ENCODE data around the gene LRP1B. TPM values are rescaled to one million over a fixed set of nuclear protein-coding genes. Genes with fewer than 3 reads are reported as not detected.
"Not testable (repeated sequence)": the region's sequence is repeated elsewhere in the genome, so short reads cannot be mapped to it uniquely, and the experiment has no call there.

LRP1B gene
- total RNA-seq, 1 donor from 2014 or later: 0.38 TPM

DNA sequence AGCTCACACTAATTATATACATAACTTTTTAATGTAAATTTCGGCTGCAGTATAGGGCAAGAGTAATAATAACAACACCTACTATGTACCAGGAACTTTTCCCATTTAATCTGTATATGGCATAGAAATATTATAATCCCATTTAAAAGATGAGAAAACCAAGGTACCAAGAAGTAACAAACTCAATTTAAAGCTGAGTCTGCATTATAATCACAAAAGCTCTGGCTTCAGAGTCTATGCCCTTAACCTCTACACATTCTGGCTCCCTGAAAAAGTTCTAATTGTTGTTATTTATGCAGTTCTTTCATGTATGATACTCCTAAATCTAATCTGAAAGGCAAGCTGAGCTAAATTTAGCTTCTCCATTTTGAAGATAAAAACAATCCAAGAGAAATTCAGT is 1675.5 kb downstream of the LRP1B start:
- Histone ChIP-seq H3K36me3 (ENCODE audit: control insufficient read depth, insufficient read depth, low read length) (no peaks in the 10 kb centered on the region), H3K27me3 (ENCODE audit: control insufficient read depth, insufficient read depth, low read length) (no peaks in the 10 kb centered on the region), H3K4me3 (ENCODE audit: low read depth, low read length) (no peak overlapping the region)
- DNase-seq (ENCODE audit: low read depth): no peak
- TF ChIP-seq, protein P1, sequence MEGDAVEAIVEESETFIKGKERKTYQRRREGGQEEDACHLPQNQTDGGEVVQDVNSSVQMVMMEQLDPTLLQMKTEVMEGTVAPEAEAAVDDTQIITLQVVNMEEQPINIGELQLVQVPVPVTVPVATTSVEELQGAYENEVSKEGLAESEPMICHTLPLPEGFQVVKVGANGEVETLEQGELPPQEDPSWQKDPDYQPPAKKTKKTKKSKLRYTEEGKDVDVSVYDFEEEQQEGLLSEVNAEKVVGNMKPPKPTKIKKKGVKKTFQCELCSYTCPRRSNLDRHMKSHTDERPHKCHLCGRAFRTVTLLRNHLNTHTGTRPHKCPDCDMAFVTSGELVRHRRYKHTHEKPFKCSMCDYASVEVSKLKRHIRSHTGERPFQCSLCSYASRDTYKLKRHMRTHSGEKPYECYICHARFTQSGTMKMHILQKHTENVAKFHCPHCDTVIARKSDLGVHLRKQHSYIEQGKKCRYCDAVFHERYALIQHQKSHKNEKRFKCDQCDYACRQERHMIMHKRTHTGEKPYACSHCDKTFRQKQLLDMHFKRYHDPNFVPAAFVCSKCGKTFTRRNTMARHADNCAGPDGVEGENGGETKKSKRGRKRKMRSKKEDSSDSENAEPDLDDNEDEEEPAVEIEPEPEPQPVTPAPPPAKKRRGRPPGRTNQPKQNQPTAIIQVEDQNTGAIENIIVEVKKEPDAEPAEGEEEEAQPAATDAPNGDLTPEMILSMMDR (IDR thresholded peaks at IDR 0.05; ENCODE audit: insufficient read depth, low read length, poor library complexity, severe bottlenecking): no peak

DNA sequence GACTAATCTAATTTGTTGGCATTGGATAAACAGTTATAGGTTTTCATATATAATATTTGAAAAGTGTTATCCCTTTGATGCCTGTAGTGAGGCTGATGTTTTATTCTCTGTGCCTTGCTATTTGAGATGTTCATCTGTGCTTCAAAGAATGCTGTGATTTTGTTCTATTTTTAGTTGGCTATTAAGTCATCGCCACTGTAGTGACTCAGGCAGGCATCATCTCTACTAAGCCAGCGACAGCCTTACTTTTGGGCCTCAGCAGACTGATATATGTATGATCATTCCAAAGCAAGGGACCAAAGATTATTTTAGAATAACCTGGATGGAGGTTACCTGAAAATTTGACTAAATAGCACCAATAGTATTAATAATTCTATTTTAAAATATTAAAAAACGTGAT is 1676.1 kb downstream of the LRP1B start:
- TF ChIP-seq, protein P1 (IDR thresholded peaks at IDR 0.05; ENCODE audit: insufficient read depth, low read length, poor library complexity, severe bottlenecking): no peak
- DNase-seq (ENCODE audit: low read depth): peak; percentile 38
- no peaks in the 10 kb centered on the region for H3K27me3 ChIP-seq (ENCODE audit: control insufficient read depth, insufficient read depth, low read length)
- H3K4me3 ChIP-seq (ENCODE audit: low read depth, low read length): no peak overlapping the region
- H3K36me3 ChIP-seq (ENCODE audit: control insufficient read depth, insufficient read depth, low read length): no peaks in the 10 kb centered on the region

DNA sequence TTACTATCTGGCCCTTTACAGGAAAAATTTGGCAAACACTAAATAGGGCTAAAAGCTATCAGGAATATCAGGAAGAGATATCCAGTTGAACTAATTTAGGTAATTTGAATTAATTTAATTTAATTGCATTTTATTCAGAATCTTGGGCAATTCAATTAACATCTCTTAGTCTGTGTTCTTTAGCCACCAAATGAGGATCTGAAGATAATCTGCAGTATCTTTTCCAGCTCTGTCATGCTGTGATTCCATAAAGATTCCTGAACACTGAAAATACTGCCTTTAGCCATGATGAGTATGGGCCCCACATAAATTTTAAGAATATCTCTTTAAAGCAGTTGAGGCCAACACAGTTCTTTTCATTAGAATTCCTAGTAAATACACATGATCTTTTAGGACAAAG is 1679.5 kb downstream of the LRP1B start:
- Histone ChIP-seq H3K27me3 (ENCODE audit: control insufficient read depth, insufficient read depth, low read length) (no peaks in the 10 kb centered on the region), H3K4me3 (ENCODE audit: low read depth, low read length) (no peak overlapping the region), H3K36me3 (ENCODE audit: control insufficient read depth, insufficient read depth, low read length) (no peaks in the 10 kb centered on the region)
- DNase-seq (ENCODE audit: low read depth): no peak
- TF ChIP-seq, protein P1 (IDR thresholded peaks at IDR 0.05; ENCODE audit: insufficient read depth, low read length, poor library complexity, severe bottlenecking): no peak

DNA sequence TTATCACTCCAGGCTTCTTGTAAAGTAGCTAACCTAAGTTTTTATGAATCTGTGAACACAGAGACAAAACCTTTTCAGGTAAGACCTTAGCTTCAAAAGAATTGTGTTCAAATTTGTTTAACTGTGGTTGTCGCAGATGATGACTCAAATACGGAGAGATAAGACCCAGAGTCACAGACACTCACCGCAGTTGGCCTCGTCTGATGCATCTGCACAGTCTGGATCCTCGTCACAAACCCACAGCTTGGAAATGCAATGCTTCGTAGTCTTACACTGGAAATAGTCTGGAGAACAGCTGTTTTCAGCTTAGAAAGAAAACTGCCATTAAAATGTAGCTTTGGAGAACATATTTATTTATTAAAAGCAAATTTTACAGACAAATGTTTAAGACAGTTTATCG is 1688.5 kb downstream of the LRP1B start:
- Histone ChIP-seq H3K27me3 (ENCODE audit: control insufficient read depth, insufficient read depth, low read length) (no peaks in the 10 kb centered on the region), H3K36me3 (ENCODE audit: control insufficient read depth, insufficient read depth, low read length) (no peaks in the 10 kb centered on the region), H3K4me3 (ENCODE audit: low read depth, low read length) (no peak overlapping the region)
- TF ChIP-seq, protein P1 (IDR thresholded peaks at IDR 0.05; ENCODE audit: insufficient read depth, low read length, poor library complexity, severe bottlenecking): no peak
- no peak for DNase-seq (ENCODE audit: low read depth)

DNA sequence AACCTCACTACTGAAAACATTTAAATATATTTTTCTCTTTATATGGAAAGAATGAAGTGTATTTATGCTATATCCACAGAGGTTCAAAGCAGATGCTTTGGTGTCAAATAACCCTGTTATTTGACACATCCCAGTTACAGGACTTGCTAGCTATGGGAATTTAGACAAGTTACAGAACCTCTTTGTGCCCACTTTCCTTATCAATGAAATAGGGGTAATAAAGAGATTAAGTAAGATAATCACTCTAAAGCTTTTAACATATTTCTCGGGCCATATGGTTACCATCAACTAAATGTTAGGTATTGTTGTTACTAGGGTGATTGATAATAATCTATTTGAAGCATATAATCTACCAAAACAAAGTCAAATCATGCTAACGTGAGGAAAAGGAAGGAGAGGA is 1690.0 kb downstream of the LRP1B start:
- H3K36me3 ChIP-seq (ENCODE audit: control insufficient read depth, insufficient read depth, low read length): no peaks in the 10 kb centered on the region
- TF ChIP-seq, protein P1 (IDR thresholded peaks at IDR 0.05; ENCODE audit: insufficient read depth, low read length, poor library complexity, severe bottlenecking): no peak
- DNase-seq (ENCODE audit: low read depth): no peak
- no peaks in the 10 kb centered on the region for H3K27me3 ChIP-seq (ENCODE audit: control insufficient read depth, insufficient read depth, low read length)
- no peak overlapping the region for H3K4me3 ChIP-seq (ENCODE audit: low read depth, low read length)

DNA sequence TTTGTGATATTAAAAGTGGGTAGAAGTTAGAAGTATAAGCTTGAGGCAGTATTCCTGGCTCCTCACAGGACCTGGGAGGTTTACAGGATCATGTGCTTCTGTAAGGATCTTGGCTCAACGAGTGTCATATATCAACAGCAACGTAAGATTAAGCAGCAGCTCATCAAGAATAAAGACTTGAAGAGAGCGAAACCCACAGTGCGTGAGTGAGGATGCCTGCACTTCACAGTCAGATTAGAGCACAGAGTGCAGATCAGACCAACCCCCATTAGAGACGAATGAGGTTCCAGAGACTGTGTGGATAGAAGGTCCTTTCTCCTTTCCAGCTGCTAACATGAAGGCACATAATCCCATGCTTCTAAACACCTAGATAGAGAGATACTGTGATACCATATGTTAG is 1693.9 kb downstream of the LRP1B start:
- TF ChIP-seq, protein P1 (IDR thresholded peaks at IDR 0.05; ENCODE audit: insufficient read depth, low read length, poor library complexity, severe bottlenecking): no peak
- Histone ChIP-seq H3K4me3 (ENCODE audit: low read depth, low read length) (no peak overlapping the region), H3K27me3 (ENCODE audit: control insufficient read depth, insufficient read depth, low read length) (no peaks in the 10 kb centered on the region), H3K36me3 (ENCODE audit: control insufficient read depth, insufficient read depth, low read length) (no peaks in the 10 kb centered on the region)
- no peak for DNase-seq (ENCODE audit: low read depth)

DNA sequence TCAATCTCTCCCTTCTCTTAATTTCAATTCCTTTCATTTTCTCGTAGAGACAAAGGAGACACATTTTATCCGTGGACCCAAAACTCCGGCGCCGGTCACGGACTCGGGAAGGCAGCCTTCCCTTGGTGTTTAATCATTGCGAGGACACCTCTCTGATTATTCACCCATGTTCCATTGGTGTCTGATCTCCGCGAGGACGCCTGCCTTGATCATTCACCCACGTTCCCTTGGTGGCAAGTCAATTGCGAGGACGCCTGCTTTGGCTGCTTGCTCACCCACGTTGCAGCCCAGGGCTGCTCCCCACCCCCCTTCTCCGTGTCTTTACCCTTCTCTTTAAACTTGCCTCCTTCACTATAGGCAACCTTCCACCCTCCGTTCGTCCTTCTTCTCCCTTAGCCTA is 1703.8 kb downstream of the LRP1B start:
- not testable (repeated sequence) for H3K4me3 ChIP-seq (ENCODE audit: low read depth, low read length); H3K36me3 ChIP-seq (ENCODE audit: control insufficient read depth, insufficient read depth, low read length); DNase-seq (ENCODE audit: low read depth)

More for the DNA sequence above, 1703.8 kb downstream of the LRP1B start:
- not testable (repeated sequence) for H3K27me3 ChIP-seq (ENCODE audit: control insufficient read depth, insufficient read depth, low read length)

Measured in kidney epithelial cell (primary cell).